HepG2 (cell line): ENCODE data around the gene GRM2.

Source experiments
- BHLHE40 ChIP-seq: IDR thresholded peaks from 2 replicates; pipeline ENCODE4 v1.6.1; 2011; ENCODE audit warnings: low read length, improper control_type of control experiment
- CTCF ChIP-seq: sonication (generic); formaldehyde crosslinking; IDR thresholded peaks from 2 replicates; pipeline ENCODE4 v1.5.0; 2020; ENCODE audit warnings: mild to moderate bottlenecking, missing genetic modification reagents, moderate library complexity
- FOXA1 ChIP-seq, 2 experiments: fragments of 450-650 bp in 1 of 2; sonication (generic) in 1 of 2; formaldehyde crosslinking in 1 of 2; IDR thresholded peaks; 2 replicates each; pipeline versions ENCODE4 v1.4.0 to v1.6.1; 2016 to 2020; ENCODE audit warnings: missing genetic modification reagents in 1 of 2
- NR2F2 ChIP-seq: IDR thresholded peaks from 2 replicates; pipeline ENCODE4 v1.6.1; 2012; ENCODE audit warnings: low read depth, inconsistent platforms, borderline replicate concordance
- ZFP36L1 ChIP-seq: sonication (generic); formaldehyde crosslinking; IDR thresholded peaks from 2 replicates; pipeline ENCODE4 v1.8.0; 2022; ENCODE audit warnings: mild to moderate bottlenecking, missing genetic modification reagents, moderate library complexity
- ZNF143 ChIP-seq: sonication (generic); formaldehyde crosslinking; IDR thresholded peaks from 2 replicates; pipeline ENCODE4 v1.4.0; 2020; ENCODE audit warnings: missing genetic modification reagents
- ZNF296 ChIP-seq: sonication (generic); formaldehyde crosslinking; conservative IDR thresholded peaks from 2 replicates; pipeline ENCODE4 v1.5.0; 2020; ENCODE audit warnings: mild to moderate bottlenecking, missing genetic modification reagents
- ZNF569 ChIP-seq: sonication (generic); formaldehyde crosslinking; IDR thresholded peaks from 2 replicates; pipeline ENCODE4 v1.5.0; 2020; ENCODE audit warnings: mild to moderate bottlenecking, missing genetic modification reagents, moderate library complexity, borderline replicate concordance
- ZNF713 ChIP-seq: sonication (generic); formaldehyde crosslinking; IDR thresholded peaks from 2 replicates; pipeline ENCODE4 v1.4.0; 2020; ENCODE audit warnings: mild to moderate bottlenecking, missing genetic modification reagents

GRCh38 chr3:51720292-51721061, 13.6 kb downstream of the GRM2 start:
- no peak for TF ChIP-seq NR2F2
- no peak for TF ChIP-seq ZFP36L1 (CRISPR knock-in tag)
- no peak for TF ChIP-seq BHLHE40
- no peak for TF ChIP-seq FOXA1 (IDR thresholded peaks at IDR 0.05)
- TF ChIP-seq FOXA1 (CRISPR knock-in tag; IDR thresholded peaks at IDR 0.05), result no peak
- no peak for TF ChIP-seq CTCF (CRISPR knock-in tag)
- TF ChIP-seq ZNF296 (CRISPR knock-in tag), result no peak
- no peak for TF ChIP-seq ZNF713 (CRISPR knock-in tag)
- TF ChIP-seq ZNF569, result no peak
- TF ChIP-seq ZNF143 (CRISPR knock-in tag), result no peak
